ENCODE data around the gene RFWD3.

RFWD3 gene

DNA sequence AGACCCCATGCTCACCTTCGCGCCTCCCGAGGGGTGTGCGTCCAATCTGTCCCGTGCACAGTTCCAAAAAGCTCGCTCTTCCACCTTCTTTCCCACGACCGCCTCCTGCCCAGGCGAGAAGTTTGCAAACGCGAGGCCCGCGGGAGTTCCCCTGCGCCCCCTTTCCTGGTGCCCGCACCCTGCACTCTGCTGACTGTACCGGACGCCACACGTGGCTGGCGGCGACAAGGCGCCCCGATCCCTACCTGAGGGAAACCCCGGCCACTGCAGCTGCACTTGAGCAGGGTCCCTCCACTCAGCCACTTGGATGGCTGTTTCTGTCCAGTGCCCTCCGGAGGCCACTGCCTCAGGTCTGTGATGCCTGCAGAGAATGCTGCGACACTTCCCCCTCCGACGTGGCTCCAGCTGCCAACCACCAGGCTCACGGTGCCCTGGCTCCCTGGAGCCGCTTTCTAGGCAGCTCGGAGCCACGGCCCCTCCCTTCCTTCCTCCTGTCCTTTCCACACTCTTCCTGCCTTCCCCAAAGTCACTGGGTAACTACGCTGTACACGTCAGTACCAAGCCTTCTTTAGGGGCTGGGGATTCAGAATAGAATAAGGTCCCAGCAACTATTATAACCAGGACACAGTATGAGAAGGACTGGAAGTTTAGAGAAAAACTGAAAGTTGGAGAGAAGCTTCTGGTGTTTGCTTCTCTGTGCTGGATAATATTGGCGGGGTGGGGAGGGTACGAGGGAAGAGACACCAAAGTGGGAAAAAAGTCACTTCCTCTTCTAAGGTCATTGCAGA lies 34.0 kb upstream of the RFWD3 start, which contains the start of gene MLKL:
TSS of gene MLKL (minus strand) at position 425 of the 788 bp plus-strand sequence. CDS start 5,105 bp downstream, outside the sequence.
- peak; percentile 60 for DNase-seq
- Histone ChIP-seq H4K20me1 (ENCODE audit: insufficient read depth, low read length) (no peaks in the 10 kb centered on the region), H2AFZ (ENCODE audit: low read depth, low read length) (peak within 1 kb of the TSS; percentile 93), H3K27me3 (ENCODE audit: insufficient read depth, low read length, poor library complexity) (no peaks in the 10 kb centered on the region), H3K4me1 (ENCODE audit: insufficient read depth, low read length) (peaks cover 30% of the 10 kb centered on the region), H3K27ac (ENCODE audit: low read length) (peak within 1 kb of the TSS; percentile 72), H3K79me2 (ENCODE audit: insufficient read depth, low read length) (0 out of 2 replicates have a peak, but pooled peaks cover 4% of the 10 kb centered on the region), H3K9ac (ENCODE audit: low read depth, low read length) (peak within 1 kb of the TSS; percentile 67), H3K36me3 (ENCODE audit: insufficient read depth, low read length) (no peaks in the 10 kb centered on the region), H3K9me3 (ENCODE audit: insufficient read depth, low read length, severe bottlenecking) (no peaks in the 10 kb centered on the region), H3K4me3 (ENCODE audit: low read depth in 1 of 2, low read length in 2 of 2) (peak within 1 kb of the TSS; percentile 33 to 70), H3K4me2 (ENCODE audit: insufficient read depth, low read length) (peak within 1 kb of the TSS; percentile 89)
- no peak for TF ChIP-seq EZH2 (IDR thresholded peaks at IDR 0.05; ENCODE audit: borderline replicate concordance, low read depth, low read length, severe bottlenecking)
- TF ChIP-seq, protein P1, sequence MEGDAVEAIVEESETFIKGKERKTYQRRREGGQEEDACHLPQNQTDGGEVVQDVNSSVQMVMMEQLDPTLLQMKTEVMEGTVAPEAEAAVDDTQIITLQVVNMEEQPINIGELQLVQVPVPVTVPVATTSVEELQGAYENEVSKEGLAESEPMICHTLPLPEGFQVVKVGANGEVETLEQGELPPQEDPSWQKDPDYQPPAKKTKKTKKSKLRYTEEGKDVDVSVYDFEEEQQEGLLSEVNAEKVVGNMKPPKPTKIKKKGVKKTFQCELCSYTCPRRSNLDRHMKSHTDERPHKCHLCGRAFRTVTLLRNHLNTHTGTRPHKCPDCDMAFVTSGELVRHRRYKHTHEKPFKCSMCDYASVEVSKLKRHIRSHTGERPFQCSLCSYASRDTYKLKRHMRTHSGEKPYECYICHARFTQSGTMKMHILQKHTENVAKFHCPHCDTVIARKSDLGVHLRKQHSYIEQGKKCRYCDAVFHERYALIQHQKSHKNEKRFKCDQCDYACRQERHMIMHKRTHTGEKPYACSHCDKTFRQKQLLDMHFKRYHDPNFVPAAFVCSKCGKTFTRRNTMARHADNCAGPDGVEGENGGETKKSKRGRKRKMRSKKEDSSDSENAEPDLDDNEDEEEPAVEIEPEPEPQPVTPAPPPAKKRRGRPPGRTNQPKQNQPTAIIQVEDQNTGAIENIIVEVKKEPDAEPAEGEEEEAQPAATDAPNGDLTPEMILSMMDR (IDR thresholded peaks at IDR 0.05; ENCODE audit: borderline replicate concordance, extremely low read depth, low read length, poor library complexity, severe bottlenecking), result peak; percentile 46
- ATAC-seq (ENCODE audit: insufficient read depth, low read depth), result peak; percentile 76

DNA sequence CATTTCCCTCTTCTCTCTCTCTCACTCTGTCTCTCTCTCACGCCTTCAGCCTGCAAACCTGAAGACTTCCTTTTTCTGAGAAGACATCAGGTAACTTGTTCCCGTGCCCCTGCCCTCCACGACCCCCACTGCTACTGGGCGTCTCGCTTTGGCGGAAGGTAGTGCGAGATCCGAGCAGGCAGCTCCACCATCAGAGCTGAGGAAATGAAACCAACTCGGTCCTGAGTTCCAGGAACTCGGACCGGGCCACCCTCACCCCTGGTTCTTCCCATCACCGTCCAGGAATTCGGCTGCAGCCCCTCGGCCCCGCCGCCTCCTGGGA lies 33.4 kb upstream of the RFWD3 start:
- peak overlapping the region; percentile 93 for H2AFZ ChIP-seq (ENCODE audit: low read depth, low read length)
- peak overlapping the region; percentile 89 for H3K4me2 ChIP-seq (ENCODE audit: insufficient read depth, low read length)
- H3K27me3 ChIP-seq (ENCODE audit: insufficient read depth, low read length, poor library complexity), result no peaks in the 10 kb centered on the region
- no peaks in the 10 kb centered on the region for H4K20me1 ChIP-seq (ENCODE audit: insufficient read depth, low read length)
- DNase-seq (peak; percentile 57), ATAC-seq (ENCODE audit: insufficient read depth, low read depth) (peak; percentile 67)
- H3K4me3 ChIP-seq (ENCODE audit: low read depth in 1 of 2, low read length in 2 of 2), result peak overlapping the region; percentile 33 to 70; a peak in 3 of 4 replicates
- 0 out of 2 replicates have a peak, but pooled peaks cover 4% of the 10 kb centered on the region for H3K79me2 ChIP-seq (ENCODE audit: insufficient read depth, low read length)
- TF ChIP-seq, protein P1 (IDR thresholded peaks at IDR 0.05; ENCODE audit: borderline replicate concordance, extremely low read depth, low read length, poor library complexity, severe bottlenecking), result no peak
- no peak for TF ChIP-seq EZH2 (IDR thresholded peaks at IDR 0.05; ENCODE audit: borderline replicate concordance, low read depth, low read length, severe bottlenecking)
- H3K9ac ChIP-seq (ENCODE audit: low read depth, low read length), result peak overlapping the region; percentile 67
- peaks cover 5% of the 10 kb centered on the region for H3K36me3 ChIP-seq (ENCODE audit: insufficient read depth, low read length)
- peaks cover 30% of the 10 kb centered on the region for H3K4me1 ChIP-seq (ENCODE audit: insufficient read depth, low read length)
- H3K9me3 ChIP-seq (ENCODE audit: insufficient read depth, low read length, severe bottlenecking), result no peaks in the 10 kb centered on the region
- peak overlapping the region; percentile 72 for H3K27ac ChIP-seq (ENCODE audit: low read length)

DNA sequence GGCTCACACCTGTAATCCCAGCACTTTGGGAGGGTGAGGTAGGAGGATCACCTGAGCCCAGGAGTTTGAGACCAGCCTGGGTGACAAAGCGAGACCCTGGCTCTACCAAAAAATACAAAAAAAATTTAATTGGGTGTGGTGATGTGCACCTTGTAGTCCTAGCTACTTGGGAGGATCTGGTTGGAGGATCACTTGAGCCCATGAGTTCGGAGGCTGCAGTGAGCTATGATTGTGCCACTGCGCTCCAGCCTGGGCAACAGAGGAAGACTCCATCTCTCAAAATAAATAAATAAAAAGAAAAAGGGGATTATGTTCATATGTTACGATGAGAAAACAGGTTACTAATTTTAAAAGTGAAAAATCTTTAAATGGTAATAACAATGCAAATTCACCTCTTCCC lies 33.0 kb upstream of the RFWD3 start:
- DNase-seq, result no peak
- peak overlapping the region; percentile 67 for H3K9ac ChIP-seq (ENCODE audit: low read depth, low read length)
- H3K79me2 ChIP-seq (ENCODE audit: insufficient read depth, low read length), result 0 out of 2 replicates have a peak, but pooled peaks cover 4% of the 10 kb centered on the region
- H3K4me2 ChIP-seq (ENCODE audit: insufficient read depth, low read length), result peak overlapping the region; percentile 89
- H4K20me1 ChIP-seq (ENCODE audit: insufficient read depth, low read length), result no peaks in the 10 kb centered on the region
- no peak for ATAC-seq (ENCODE audit: insufficient read depth, low read depth)
- peaks cover 30% of the 10 kb centered on the region for H3K4me1 ChIP-seq (ENCODE audit: insufficient read depth, low read length)
- TF ChIP-seq, protein P1 (IDR thresholded peaks at IDR 0.05; ENCODE audit: borderline replicate concordance, extremely low read depth, low read length, poor library complexity, severe bottlenecking), result no peak
- TF ChIP-seq EZH2 (IDR thresholded peaks at IDR 0.05; ENCODE audit: borderline replicate concordance, low read depth, low read length, severe bottlenecking), result no peak
- H3K4me3 ChIP-seq (ENCODE audit: low read depth in 1 of 2, low read length in 2 of 2), result peak overlapping the region; percentile 33 to 70; a peak in 3 of 4 replicates
- H3K27ac ChIP-seq (ENCODE audit: low read length), result no peak overlapping the region
- H3K9me3 ChIP-seq (ENCODE audit: insufficient read depth, low read length, severe bottlenecking), result no peaks in the 10 kb centered on the region
- H3K27me3 ChIP-seq (ENCODE audit: insufficient read depth, low read length, poor library complexity), result no peaks in the 10 kb centered on the region
- H2AFZ ChIP-seq (ENCODE audit: low read depth, low read length), result peak overlapping the region; percentile 49; the same call in 1 of the 2 replicates
- peaks cover 7% of the 10 kb centered on the region for H3K36me3 ChIP-seq (ENCODE audit: insufficient read depth, low read length)
